Ishikawa (cell line): Measurements from ENCODE around the gene CIAO2B.

Experiments
- CEBPB ChIP-seq: IDR thresholded peaks from 2 replicates; pipeline ENCODE4 v1.6.1; 2012
- EP300 ChIP-seq: IDR thresholded peaks from 2 replicates; pipeline ENCODE4 v1.6.1; 2012; ENCODE audit warnings: borderline replicate concordance
- RAD21 ChIP-seq: IDR thresholded peaks from 2 replicates; pipeline ENCODE4 v1.6.1; 2012; ENCODE audit warnings: low read depth
- TAF1 ChIP-seq: IDR thresholded peaks from 2 replicates; pipeline ENCODE4 v1.6.1; 2012; ENCODE audit warnings: low read depth, mild to moderate bottlenecking
- YY1 ChIP-seq: IDR thresholded peaks from 2 replicates; pipeline ENCODE4 v1.6.1; 2012; ENCODE audit warnings: low read depth
- TF ChIP-seq, protein P1 (sequence below): IDR thresholded peaks from 2 replicates; pipeline ENCODE4 v1.6.1; 2012

DNA sequence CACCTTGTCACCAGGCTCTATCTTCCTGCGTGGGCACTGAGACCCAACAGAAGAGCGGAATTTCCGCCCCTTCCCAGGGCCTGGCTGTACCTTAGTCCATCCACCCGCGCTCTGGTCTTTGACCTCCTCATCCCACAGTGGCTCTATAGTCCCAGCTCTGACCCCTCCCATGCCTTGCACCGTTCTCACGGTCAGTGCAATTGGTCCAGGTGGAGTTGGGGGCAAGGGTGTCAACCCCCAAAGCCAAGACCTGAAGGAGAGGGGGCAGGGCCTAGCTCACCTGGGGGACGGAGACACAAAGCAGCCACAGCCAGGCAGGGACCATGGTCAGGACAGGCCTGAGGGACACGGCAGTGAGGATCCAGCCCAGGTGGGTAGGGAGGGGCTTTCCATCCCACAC lies 16.5 kb downstream of the CIAO2B start:
- no peak for TF ChIP-seq YY1
- no peak for TF ChIP-seq RAD21
- TF ChIP-seq, protein P1, sequence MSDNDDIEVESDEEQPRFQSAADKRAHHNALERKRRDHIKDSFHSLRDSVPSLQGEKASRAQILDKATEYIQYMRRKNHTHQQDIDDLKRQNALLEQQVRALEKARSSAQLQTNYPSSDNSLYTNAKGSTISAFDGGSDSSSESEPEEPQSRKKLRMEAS, result no peak
- TF ChIP-seq EP300, result no peak
- TF ChIP-seq CEBPB, result no peak
- TF ChIP-seq TAF1, result no peak
